Measurements from ENCODE around the gene VAV3.

Gene VAV3

DNA sequence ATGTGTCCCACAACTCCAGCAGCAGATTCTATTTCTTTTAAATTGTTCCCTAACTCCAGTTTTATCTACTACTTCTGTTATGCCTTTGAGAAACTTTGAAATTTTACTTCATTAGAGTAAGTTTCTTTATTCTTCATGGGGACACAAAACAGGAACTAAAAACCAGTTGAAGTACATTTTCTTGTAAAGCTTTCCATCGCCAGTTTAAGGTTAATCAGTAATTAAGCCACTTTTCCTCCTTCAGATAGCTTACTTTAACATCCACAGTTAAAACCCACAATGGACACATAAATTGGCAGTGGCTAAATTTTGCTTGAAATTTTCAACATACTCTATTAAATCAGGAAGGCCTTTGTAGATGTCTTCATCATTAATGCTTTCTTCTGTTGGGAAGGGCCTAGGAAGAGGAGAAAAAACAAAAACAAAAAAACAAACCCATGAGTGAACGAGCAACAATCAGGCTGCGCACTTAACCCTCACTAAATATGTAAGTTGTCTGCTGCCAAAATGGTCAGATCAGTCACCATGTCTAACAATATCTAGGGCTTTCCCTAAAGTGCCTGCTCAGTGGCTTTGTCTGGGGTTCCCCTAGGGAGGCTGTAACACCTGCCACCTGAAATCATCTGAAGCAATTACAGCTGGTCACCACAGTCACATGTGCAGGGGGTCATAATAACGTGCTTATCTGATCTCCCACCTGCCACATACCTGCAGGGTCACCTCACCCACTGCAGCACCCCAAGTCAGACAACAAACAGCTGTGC, 187.9 kb downstream of the VAV3 start:
- TF ChIP-seq, protein P1, sequence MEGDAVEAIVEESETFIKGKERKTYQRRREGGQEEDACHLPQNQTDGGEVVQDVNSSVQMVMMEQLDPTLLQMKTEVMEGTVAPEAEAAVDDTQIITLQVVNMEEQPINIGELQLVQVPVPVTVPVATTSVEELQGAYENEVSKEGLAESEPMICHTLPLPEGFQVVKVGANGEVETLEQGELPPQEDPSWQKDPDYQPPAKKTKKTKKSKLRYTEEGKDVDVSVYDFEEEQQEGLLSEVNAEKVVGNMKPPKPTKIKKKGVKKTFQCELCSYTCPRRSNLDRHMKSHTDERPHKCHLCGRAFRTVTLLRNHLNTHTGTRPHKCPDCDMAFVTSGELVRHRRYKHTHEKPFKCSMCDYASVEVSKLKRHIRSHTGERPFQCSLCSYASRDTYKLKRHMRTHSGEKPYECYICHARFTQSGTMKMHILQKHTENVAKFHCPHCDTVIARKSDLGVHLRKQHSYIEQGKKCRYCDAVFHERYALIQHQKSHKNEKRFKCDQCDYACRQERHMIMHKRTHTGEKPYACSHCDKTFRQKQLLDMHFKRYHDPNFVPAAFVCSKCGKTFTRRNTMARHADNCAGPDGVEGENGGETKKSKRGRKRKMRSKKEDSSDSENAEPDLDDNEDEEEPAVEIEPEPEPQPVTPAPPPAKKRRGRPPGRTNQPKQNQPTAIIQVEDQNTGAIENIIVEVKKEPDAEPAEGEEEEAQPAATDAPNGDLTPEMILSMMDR (IDR thresholded peaks at IDR 0.05; ENCODE audit: control extremely low read depth, extremely low read depth, low read depth, missing control alignments): no peak
- ChIA-PET CTCF (interaction anchor here (1.2 to 20.0 kb wide), 3 partner anchors 17 to 350 kb away, joined by 3 to 509 read pairs (median 3); no protein-coding TSS in a partner anchor), POLR2A (no interaction called here)
- DNase-seq (ENCODE audit: extremely low spot score): peak; percentile 46

GRCh38 chr1:107771377-107771776, 193.6 kb downstream of the VAV3 start:
- POLR2A ChIA-PET: no interaction called here
- CTCF ChIA-PET: interaction anchor here (1.1 to 1.7 kb wide), 3 partner anchors 10 to 355 kb away, joined by 3 to 6 read pairs (median 3); no protein-coding TSS in a partner anchor
- DNase-seq (ENCODE audit: extremely low spot score): no peak
- TF ChIP-seq, protein P1 (IDR thresholded peaks at IDR 0.05; ENCODE audit: control extremely low read depth, extremely low read depth, low read depth, missing control alignments): no peak

DNA sequence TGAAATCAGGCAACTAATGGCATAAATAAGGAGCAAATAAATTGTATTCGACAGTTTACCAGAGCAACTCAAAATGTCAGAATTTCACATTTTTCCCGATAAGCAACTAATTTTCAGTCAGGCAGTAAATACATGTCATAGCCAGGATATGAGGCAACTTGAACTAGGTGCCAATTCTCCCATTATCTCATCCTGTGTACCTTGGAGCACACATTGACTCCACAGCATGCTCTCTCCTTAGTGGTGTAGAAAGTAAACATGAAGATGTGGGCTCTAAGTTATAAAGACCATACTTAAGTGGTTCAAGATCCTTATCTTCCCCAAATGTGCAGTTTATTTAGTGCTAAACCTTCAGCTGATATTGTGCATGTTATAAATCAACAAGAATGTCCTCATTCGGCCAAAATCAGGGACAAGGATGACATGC, 197.8 kb downstream of the VAV3 start:
- TF ChIP-seq, protein P1 (IDR thresholded peaks at IDR 0.05; ENCODE audit: control extremely low read depth, extremely low read depth, low read depth, missing control alignments): no peak
- CTCF ChIA-PET: interaction anchor here (1.0 to 1.3 kb wide), 3 partner anchors 14 to 358 kb away, joined by 3 to 4 read pairs (median 3); no protein-coding TSS in a partner anchor
- DNase-seq (ENCODE audit: extremely low spot score): no peak
- POLR2A ChIA-PET: interaction anchor here (0.6 kb wide), 1 partner anchor 1275 kb away, joined by 5 read pairs; the partner anchor contains the start of gene WDR47

- DNase-seq (ENCODE audit: extremely low spot score): no peak
- ChIA-PET POLR2A (no interaction called here), CTCF (interaction anchor here (1.0 to 1.3 kb wide), 4 partner anchors 15 to 359 kb away, joined by 3 to 4 read pairs (median 3); no protein-coding TSS in a partner anchor)
- TF ChIP-seq, protein P1 (IDR thresholded peaks at IDR 0.05; ENCODE audit: control extremely low read depth, extremely low read depth, low read depth, missing control alignments): no peak
Observed at GRCh38 chr1:107766533-107766932, 198.4 kb downstream of the VAV3 start.

DNA sequence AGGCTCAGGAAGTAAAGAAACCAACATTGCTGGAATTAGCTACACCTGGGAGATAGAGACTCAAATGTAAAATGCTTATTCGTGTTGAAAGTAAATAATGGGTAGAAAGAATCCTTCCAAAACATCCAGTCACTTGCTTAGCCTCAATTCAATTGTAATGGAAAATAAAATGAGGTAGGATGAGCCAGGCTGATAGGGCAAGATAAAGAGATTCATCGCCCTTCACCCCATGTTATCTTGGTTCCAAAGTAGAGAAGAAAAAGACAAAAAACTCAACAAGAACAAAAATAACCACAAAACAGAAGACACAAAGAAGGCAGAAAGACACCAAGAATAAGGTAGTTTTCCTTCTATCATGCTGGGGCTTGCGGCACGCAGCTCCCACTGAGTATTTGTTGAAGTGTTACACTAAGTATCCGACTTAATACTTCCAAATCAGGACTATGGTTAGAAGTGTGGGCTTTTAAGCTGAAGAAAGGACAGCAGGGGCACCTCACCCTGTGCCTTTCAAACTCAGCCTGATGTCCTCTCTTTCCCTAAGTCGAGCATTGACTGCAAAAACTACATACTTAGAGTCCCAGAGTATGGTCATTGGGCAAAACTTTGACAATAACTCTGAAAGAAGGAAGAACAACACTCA, 202.1 kb downstream of the VAV3 start:
- DNase-seq (ENCODE audit: extremely low spot score): no peak
- CTCF ChIA-PET: interaction anchor here (0.8 to 1.3 kb wide), 3 partner anchors 13 to 362 kb away, joined by 3 to 4 read pairs (median 3); no protein-coding TSS in a partner anchor
- POLR2A ChIA-PET: no interaction called here
- TF ChIP-seq, protein P1 (IDR thresholded peaks at IDR 0.05; ENCODE audit: control extremely low read depth, extremely low read depth, low read depth, missing control alignments): no peak

DNA sequence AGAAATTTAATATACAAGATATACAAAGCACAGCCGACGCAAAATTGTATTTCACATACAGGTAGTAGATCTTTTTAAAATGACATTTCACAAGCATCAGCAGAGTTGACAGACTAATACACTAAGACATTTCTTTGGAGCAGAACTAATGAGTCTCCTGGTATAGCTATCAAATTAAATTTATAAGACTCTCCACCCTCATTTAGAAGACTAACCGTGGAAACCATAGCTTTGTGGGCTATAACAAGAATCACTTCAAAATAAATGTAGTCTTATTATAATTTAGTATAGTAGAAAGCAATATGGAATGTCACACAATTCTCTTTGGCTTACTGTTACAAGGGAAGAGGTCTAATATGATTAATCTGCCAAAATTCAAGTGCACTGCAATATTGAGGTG, 204.9 kb downstream of the VAV3 start:
- POLR2A ChIA-PET: no interaction called here
- DNase-seq (ENCODE audit: extremely low spot score): no peak
- TF ChIP-seq, protein P1 (IDR thresholded peaks at IDR 0.05; ENCODE audit: control extremely low read depth, extremely low read depth, low read depth, missing control alignments): no peak
- CTCF ChIA-PET: interaction anchor here (1.1 to 2.0 kb wide), 2 partner anchors 10 to 18 kb away, joined by 3 to 7 read pairs; no protein-coding TSS in a partner anchor

Measured in GM10248 (cell line).